DMS 273 treated with DMSO at 0.1 percent for 48 hours (cell line): Measurements from ENCODE around the gene PPP3CA.

Experiments
- DNase-seq: peaks from one replicate; lab custom pipeline; 2025; lab: John Stamatoyannopoulos, UW

PPP3CA gene

GRCh38 chr4:101288365-101289145 is 58.8 kb downstream of the PPP3CA start:
- no peak for DNase-seq

- no peak for DNase-seq
Measured at GRCh38 chr4:101287324-101287723, 60.0 kb downstream of the PPP3CA start.

- DNase-seq, result no peak
Measured at GRCh38 chr4:101286663-101287062, 60.7 kb downstream of the PPP3CA start.

GRCh38 chr4:101285985-101286384 is 61.3 kb downstream of the PPP3CA start:
- no peak for DNase-seq

- no peak for DNase-seq
Measured at GRCh38 chr4:101284546-101284945, 62.8 kb downstream of the PPP3CA start.

- no peak for DNase-seq
Measured at GRCh38 chr4:101283434-101283833, 63.9 kb downstream of the PPP3CA start.

GRCh38 chr4:101282076-101282844 is 65.1 kb downstream of the PPP3CA start:
- no peak for DNase-seq

GRCh38 chr4:101280866-101281600 is 66.3 kb downstream of the PPP3CA start:
- DNase-seq, result no peak

GRCh38 chr4:101279377-101279871 is 67.9 kb downstream of the PPP3CA start:
- DNase-seq, result no peak

GRCh38 chr4:101277671-101278070 is 69.7 kb downstream of the PPP3CA start:
- DNase-seq, result no peak

GRCh38 chr4:101276661-101277060 is 70.7 kb downstream of the PPP3CA start:
- DNase-seq, result no peak

- DNase-seq, result no peak
Measured at GRCh38 chr4:101274888-101275752, 72.2 kb downstream of the PPP3CA start.

GRCh38 chr4:101271516-101271915 is 75.8 kb downstream of the PPP3CA start:
- no peak for DNase-seq

GRCh38 chr4:101269682-101270081 is 77.6 kb downstream of the PPP3CA start:
- DNase-seq, result no peak

GRCh38 chr4:101265816-101266172 is 81.5 kb downstream of the PPP3CA start:
- no peak for DNase-seq

- DNase-seq, result no peak
Measured at GRCh38 chr4:101264993-101265815, 82.1 kb downstream of the PPP3CA start.

- DNase-seq, result no peak
Measured at GRCh38 chr4:101264512-101264911, 82.8 kb downstream of the PPP3CA start.

GRCh38 chr4:101262683-101263082 is 84.6 kb downstream of the PPP3CA start:
- no peak for DNase-seq

GRCh38 chr4:101259876-101260275 is 87.5 kb downstream of the PPP3CA start:
- no peak for DNase-seq

- no peak for DNase-seq
Measured at GRCh38 chr4:101258883-101259282, 88.4 kb downstream of the PPP3CA start.

GRCh38 chr4:101256222-101256621 is 91.1 kb downstream of the PPP3CA start:
- no peak for DNase-seq
